IMR-90 (cell line): ENCODE results near the gene SCYL3.

Experiments
- BHLHE40 ChIP-seq: fragments of 150-350 bp; IDR thresholded peaks from 2 replicates; pipeline ENCODE4 v1.6.1; 2016; ENCODE audit warnings: mild to moderate bottlenecking, low read depth, low read length
- CEBPB ChIP-seq: IDR thresholded peaks from 2 replicates; pipeline ENCODE4 v1.6.1; 2012; ENCODE audit warnings: low read depth, low read length, improper control_type of control experiment
- CHD1 ChIP-seq: IDR thresholded peaks from 2 replicates; pipeline ENCODE4 v1.6.1; 2012; ENCODE audit warnings: low read depth, low read length, improper control_type of control experiment
- CTCF ChIP-seq: conservative IDR thresholded peaks from 2 replicates; pipeline ENCODE4 v1.5.1; 2012; ENCODE audit warnings: mild to moderate bottlenecking, low read depth, low read length, improper control_type of control experiment
- ELK1 ChIP-seq: fragments of 150-350 bp; IDR thresholded peaks from 2 replicates; pipeline ENCODE4 v1.6.1; 2016; ENCODE audit warnings: low read depth, mild to moderate bottlenecking, low read length, moderate library complexity, borderline replicate concordance
- MAFK ChIP-seq: IDR thresholded peaks from 2 replicates; pipeline ENCODE4 v1.6.1; 2012; ENCODE audit warnings: low read depth, low read length, improper control_type of control experiment
- MXI1 ChIP-seq: IDR thresholded peaks from 2 replicates; pipeline ENCODE4 v1.6.1; 2012; ENCODE audit warnings: low read depth, mild to moderate bottlenecking, low read length, moderate library complexity, borderline replicate concordance
- POLR2A ChIP-seq: IDR thresholded peaks from 2 replicates; pipeline ENCODE4 v1.6.1; 2012; ENCODE audit warnings: mild to moderate bottlenecking, low read depth, low read length
- RAD21 ChIP-seq: IDR thresholded peaks from 2 replicates; pipeline ENCODE4 v1.6.1; 2012; ENCODE audit warnings: low read length, improper control_type of control experiment
- RCOR1 ChIP-seq: IDR thresholded peaks from 2 replicates; pipeline ENCODE4 v1.6.1; 2012; ENCODE audit warnings: mild to moderate bottlenecking, low read length, improper control_type of control experiment; ENCODE audit not compliant: insufficient replicate concordance
- RFX5 ChIP-seq: IDR thresholded peaks from 2 replicates; pipeline ENCODE4 v1.8.0; 2012; ENCODE audit warnings: low read depth, mild to moderate bottlenecking, low read length, moderate library complexity
- TF ChIP-seq, protein P1 (sequence below): fragments of 150-350 bp; IDR thresholded peaks from 2 replicates; pipeline ENCODE4 v1.6.1; 2017; ENCODE audit warnings: mild to moderate bottlenecking, antibody characterized with exemption, low read length, low read depth

DNA sequence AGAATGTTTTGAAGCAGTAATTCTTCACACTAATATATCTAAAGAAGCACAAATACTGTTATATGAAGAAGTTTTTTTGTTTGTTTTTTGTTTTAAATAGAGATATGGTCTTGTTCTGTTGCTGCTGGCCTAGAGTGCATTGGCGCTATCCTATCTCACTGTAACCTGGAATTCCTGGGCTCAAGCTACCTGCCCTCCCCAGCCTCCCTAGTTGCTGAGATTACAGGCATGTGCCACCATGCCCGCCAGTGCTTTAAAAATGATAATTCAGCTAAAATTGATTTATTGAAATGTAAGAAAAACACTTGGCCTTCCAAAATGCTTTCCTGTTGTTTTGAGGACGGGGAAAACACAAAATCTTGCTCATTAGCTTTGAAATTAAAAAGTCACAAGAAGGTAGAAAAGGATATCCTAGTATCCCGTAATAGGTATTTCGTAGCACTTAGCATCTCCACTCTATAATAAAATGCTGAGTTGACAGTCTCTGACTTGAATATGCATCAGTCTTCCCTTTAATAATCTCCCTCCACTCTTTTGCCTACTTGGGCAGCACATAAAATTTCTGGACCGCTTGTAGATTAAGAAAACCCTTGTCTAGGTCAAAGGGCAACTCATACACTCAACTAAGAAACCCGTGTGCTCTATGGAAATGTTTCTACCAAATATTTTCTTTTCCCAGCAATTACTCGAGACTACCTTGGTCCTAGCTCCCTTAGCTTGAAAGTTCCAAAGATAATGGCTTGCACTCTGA is 1.3 kb downstream of the SCYL3 start:
- no peak for TF ChIP-seq RFX5
- no peak for TF ChIP-seq CTCF
- no peak for TF ChIP-seq MXI1
- TF ChIP-seq, protein P1, sequence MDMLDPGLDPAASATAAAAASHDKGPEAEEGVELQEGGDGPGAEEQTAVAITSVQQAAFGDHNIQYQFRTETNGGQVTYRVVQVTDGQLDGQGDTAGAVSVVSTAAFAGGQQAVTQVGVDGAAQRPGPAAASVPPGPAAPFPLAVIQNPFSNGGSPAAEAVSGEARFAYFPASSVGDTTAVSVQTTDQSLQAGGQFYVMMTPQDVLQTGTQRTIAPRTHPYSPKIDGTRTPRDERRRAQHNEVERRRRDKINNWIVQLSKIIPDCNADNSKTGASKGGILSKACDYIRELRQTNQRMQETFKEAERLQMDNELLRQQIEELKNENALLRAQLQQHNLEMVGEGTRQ: no peak
- no peak for TF ChIP-seq POLR2A
- TF ChIP-seq RAD21: no peak
- TF ChIP-seq RCOR1: no peak
- peak; percentile 98 for TF ChIP-seq MAFK
- TF ChIP-seq BHLHE40: no peak
- TF ChIP-seq CEBPB: no peak
- TF ChIP-seq CHD1: no peak
- TF ChIP-seq ELK1: no peak
